ENCODE data around the gene MYPN.
"Not testable (repeated sequence)": the region's sequence is repeated elsewhere in the genome, so short reads cannot be mapped to it uniquely, and the experiment has no call there.

The MYPN gene

DNA sequence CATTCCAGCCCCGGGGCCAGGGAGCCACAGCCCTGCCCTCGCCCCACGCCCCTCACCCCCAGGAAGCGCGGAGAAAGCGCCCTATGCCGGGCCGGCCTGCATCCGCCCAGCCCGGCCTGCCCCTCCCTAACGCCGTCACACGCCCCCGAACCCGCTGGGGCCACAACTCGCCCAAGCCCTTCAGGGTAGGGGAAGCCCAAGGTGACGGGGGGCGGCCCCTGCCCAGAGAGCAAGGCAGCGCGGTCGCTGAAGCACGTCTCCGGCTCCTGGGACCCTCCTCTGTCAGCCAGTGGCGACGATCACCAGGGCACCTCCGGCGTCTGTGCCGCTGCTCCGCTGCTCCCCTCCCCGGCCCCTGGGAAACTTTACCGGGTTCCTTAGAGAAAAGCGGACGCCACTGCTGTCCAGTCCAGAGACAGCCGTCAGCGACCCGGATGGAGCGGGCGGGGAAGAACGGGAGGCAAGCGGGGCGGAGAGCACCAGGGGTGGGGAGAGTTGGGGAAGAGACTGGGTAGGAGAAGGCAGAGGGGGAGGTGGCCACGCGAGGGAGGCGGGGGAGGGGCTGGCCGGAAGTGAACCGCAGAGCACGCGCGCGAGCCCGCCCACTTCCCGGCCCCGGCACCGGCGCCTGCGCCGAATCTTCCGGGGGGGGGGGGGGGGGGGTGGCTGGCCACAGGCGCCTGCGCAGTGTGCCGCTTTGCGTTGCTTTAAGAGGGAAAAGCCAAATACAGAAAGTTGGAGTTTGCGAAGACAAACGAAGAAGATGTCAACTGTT lies 34.3 kb upstream of the MYPN start, which contains the start of gene HERC4:
HERC4 (minus strand) TSS at position 509 of the 775 bp plus-strand sequence. CDS start 2,175 bp downstream, outside the sequence.
- TF ChIP-seq, protein P1, sequence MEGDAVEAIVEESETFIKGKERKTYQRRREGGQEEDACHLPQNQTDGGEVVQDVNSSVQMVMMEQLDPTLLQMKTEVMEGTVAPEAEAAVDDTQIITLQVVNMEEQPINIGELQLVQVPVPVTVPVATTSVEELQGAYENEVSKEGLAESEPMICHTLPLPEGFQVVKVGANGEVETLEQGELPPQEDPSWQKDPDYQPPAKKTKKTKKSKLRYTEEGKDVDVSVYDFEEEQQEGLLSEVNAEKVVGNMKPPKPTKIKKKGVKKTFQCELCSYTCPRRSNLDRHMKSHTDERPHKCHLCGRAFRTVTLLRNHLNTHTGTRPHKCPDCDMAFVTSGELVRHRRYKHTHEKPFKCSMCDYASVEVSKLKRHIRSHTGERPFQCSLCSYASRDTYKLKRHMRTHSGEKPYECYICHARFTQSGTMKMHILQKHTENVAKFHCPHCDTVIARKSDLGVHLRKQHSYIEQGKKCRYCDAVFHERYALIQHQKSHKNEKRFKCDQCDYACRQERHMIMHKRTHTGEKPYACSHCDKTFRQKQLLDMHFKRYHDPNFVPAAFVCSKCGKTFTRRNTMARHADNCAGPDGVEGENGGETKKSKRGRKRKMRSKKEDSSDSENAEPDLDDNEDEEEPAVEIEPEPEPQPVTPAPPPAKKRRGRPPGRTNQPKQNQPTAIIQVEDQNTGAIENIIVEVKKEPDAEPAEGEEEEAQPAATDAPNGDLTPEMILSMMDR (conservative IDR thresholded peaks at IDR 0.05; ENCODE audit: low read depth, low read length), result no peak
- peak within 1 kb of the TSS; percentile 80 for H3K4me3 ChIP-seq (ENCODE audit: low read depth, low read length)
- peak; percentile 96 for DNase-seq (ENCODE audit: low read depth)

DNA sequence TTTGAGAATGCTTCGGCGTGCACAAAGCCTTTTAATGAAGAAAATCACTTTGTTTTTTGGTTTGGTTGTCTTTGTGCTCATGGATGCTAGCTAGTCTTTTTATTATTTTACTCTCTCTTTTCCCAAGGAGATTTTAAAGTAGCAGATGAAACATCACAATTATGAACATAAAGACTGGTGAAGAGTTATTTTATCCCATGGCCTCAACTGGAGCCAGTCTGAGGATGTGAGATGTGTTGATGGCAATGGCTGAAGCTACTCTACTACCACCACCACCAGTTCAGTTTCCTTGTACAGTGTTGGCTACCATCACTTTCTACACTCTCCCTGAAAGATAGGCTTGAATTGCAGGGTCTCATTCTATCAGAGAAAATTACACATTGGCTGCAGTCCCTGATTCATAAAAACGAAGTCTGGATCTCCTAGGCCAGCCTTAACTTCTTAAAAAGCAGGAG lies 33.7 kb upstream of the MYPN start:
- TF ChIP-seq, protein P1 (conservative IDR thresholded peaks at IDR 0.05; ENCODE audit: low read depth, low read length), result no peak
- DNase-seq (ENCODE audit: low read depth), result no peak
- H3K4me3 ChIP-seq (ENCODE audit: low read depth, low read length), result peak overlapping the region; percentile 80

DNA sequence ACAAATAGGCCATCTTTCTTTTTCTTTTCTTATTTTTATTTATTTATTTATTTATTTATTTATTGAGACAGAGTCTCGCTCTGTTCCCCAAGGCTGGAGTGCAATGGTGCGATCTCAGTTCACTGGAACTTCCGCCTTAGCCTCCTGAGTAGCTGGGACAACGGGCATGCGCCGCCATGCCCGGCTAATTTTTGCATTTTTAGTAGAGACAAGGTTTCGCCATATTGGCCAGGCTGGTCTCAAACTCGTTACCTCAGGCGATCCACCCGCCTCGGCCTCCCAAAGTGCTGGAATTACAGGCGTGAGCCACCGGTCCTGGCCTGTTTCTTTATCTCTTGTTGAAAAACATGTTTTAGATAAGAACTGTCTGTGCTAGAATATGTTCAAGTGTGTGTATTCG lies 33.2 kb upstream of the MYPN start:
- H3K4me3 ChIP-seq (ENCODE audit: low read depth, low read length); DNase-seq (ENCODE audit: low read depth): not testable (repeated sequence)

DNA sequence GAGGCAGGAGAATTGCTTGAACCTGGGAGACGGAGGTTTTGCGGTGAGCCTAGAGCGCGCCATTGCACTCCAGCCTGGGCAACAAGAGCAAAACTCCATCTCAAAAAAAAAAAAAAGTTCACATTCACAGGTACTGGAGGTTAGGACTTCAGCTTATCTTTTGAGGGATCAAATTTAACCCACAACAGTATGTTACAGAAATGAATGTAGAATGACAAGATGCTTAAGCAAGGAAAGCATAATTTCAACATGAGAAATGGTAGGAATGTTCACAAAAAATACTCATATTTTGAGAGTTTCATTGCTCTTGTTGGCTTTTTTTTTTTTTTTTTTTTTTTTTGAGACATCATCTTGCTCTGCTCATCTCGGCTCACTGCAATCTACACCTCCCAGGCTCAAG lies 32.3 kb upstream of the MYPN start:
- H3K4me3 ChIP-seq (ENCODE audit: low read depth, low read length), result no peak overlapping the region

DNA sequence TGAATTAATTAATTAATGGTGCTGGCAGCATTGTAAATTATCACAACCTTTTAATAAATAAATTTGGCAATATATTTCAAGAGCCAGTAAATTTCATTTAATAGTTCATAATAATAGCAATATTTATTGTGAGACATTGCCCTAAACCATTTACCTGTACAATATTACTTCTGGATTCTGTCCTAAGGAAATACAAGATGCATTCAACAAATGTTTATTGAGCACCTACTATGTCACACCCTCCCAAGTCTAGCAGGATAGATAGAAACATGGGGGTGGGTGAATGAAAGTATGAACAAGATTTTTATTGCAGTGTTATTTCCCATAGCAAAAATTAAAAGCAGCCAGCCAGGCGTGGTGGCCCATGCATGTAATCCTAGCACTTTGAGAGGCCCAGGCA lies 29.9 kb upstream of the MYPN start:
- no peak for DNase-seq (ENCODE audit: low read depth)
- TF ChIP-seq, protein P1 (conservative IDR thresholded peaks at IDR 0.05; ENCODE audit: low read depth, low read length), result no peak
- H3K4me3 ChIP-seq (ENCODE audit: low read depth, low read length), result no peak overlapping the region

More for the DNA sequence above, 32.3 kb upstream of the MYPN start:
- DNase-seq (ENCODE audit: low read depth), result no peak
- TF ChIP-seq, protein P1 (conservative IDR thresholded peaks at IDR 0.05; ENCODE audit: low read depth, low read length), result no peak

DNA sequence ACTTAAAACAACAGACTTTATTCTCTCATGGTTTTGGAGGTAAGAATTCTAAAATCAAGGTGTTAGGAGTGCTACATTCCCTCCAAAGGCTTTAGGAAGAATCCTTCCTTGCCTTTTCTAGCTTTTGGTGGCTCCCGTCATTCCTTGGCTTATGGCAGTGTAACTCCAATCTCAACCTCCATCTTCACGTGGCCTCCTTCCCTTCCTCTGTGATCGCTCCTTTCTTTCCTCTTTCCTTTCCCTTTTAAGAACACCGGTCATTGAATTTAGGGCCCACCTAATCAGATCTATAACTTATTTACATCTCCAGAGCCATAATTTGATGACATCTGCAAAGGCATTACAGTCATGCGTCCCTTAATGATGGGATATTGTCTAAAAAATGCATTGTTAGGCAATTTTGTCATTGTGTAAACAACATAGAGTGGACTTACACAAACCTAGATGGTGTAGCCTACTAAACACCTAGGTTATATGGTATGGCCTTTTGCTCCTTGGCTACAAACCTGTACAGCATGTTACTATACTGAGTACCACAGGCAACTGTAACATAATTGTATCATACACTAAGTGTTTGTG lies 28.3 kb upstream of the MYPN start:
- no peak overlapping the region for H3K4me3 ChIP-seq (ENCODE audit: low read depth, low read length)
- no peak for DNase-seq (ENCODE audit: low read depth)
- TF ChIP-seq, protein P1 (conservative IDR thresholded peaks at IDR 0.05; ENCODE audit: low read depth, low read length), result no peak

DNA sequence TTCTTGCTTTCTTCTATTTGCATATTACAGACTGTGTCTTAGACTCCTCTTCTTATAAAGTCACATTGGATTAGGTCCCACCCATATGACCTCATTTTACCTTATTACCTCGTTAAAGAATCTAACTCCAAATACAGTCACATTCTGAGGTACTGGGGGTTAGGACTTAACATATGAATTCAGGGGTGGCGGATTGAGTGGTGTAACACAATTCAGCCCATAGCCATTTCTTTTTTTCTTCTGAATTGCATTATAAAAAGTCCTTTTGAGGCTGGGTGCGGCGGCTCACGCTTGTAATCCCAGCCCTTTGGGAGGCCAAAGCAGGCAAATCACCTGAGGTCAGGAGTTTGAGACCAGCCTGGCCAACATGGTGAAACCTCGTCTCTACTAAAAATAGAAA lies 27.4 kb upstream of the MYPN start:
- no peak for DNase-seq (ENCODE audit: low read depth)
- TF ChIP-seq, protein P1 (conservative IDR thresholded peaks at IDR 0.05; ENCODE audit: low read depth, low read length), result no peak
- no peak overlapping the region for H3K4me3 ChIP-seq (ENCODE audit: low read depth, low read length)
